Stomach (tissue), 9 donors: Measurements from ENCODE around the gene NMRK2. TPM values are rescaled to one million over a fixed set of nuclear protein-coding genes. Genes with fewer than 3 reads are reported as not detected.

ENCODE experiments used
- DNase-seq, 2 donors: peaks; one replicate each; pipeline versions ENCODE4 v3.0.0 to v3.0.0-alpha.2; 2013 to 2019
- H3K27ac ChIP-seq, 5 donors: fragments of 200-600 bp in 4 of 5; sonication (generic) in 4 of 5; one replicate each; pipeline ENCODE4 v1.5.1; 2013 to 2019; ENCODE audit warnings: mild to moderate bottlenecking in 1 of 5, moderate library complexity in 1 of 5
- H3K27me3 ChIP-seq, 3 donors: fragments of 200-600 bp; sonication (generic); one replicate each; pipeline ENCODE4 v1.5.1; 2017 to 2019; ENCODE audit warnings: mixed run types in 1 of 3
- H3K36me3 ChIP-seq, 4 donors: fragments of 200-600 bp; sonication (generic); 1 replicate in 3 of 4; 2 replicates in 1 of 4; pipeline ENCODE4 v1.5.1; 2016 to 2019
- H3K4me1 ChIP-seq, 4 donors: fragments of 200-600 bp; sonication (generic); one replicate each; pipeline ENCODE4 v1.5.1; 2016 to 2019
- H3K4me3 ChIP-seq, 4 donors: fragments of 200-600 bp; sonication (generic) in 3 of 4; one replicate each; pipeline ENCODE4 v1.5.1; 2016 to 2019; ENCODE audit warnings: mild to moderate bottlenecking in 1 of 4
- H3K9me3 ChIP-seq, 4 donors: fragments of 200-600 bp; sonication (generic); one replicate each; pipeline ENCODE4 v1.5.1; 2016 to 2019
- CTCF ChIP-seq, 7 experiments: fragments of 450-650 bp in 4 of 7; fragments of 200-600 bp in 3 of 7; sonication (generic) in 3 of 7; IDR thresholded peaks; one replicate each; pipeline ENCODE4 v1.5.1; 2016 to 2019; ENCODE audit warnings: antibody characterized with exemption in 7 of 7, control low read depth in 2 of 7, mild to moderate bottlenecking in 1 of 7
- EP300 ChIP-seq: sonication (generic); formaldehyde crosslinking; IDR thresholded peaks from one replicate; pipeline ENCODE4 v1.6.1; 2017; ENCODE audit warnings: antibody characterized with exemption
- POLR2A ChIP-seq, 4 donors: fragments of 450-650 bp; IDR thresholded peaks; one replicate each; pipeline ENCODE4 v1.6.1; 2016; ENCODE audit warnings: antibody characterized with exemption in 4 of 4, control low read depth in 2 of 4, mild to moderate bottlenecking in 1 of 4, moderate library complexity in 1 of 4
- POLR2AphosphoS5 ChIP-seq, 3 donors: sonication (generic); formaldehyde crosslinking; IDR thresholded peaks; one replicate each; pipeline ENCODE4 v1.6.1; 2016; ENCODE audit warnings: antibody characterized with exemption in 3 of 3
- WGBS, 5 donors: extraction: QIAGEN DNeasy Blood & Tissue Kit in 3 of 5; methylation state at CpG; one replicate each; pipeline versions ENCODE4 v1.1.5 to v1.1.7; 2013 to 2018; 5-methylcytosine and 5-hydroxymethylcytosine counted together
- intact Hi-C: fragments of 100-400 bp; cut with DNase I; formaldehyde crosslinking; loops from one replicate; pipeline ENCODE4 v1.15.1; 2023; ENCODE audit warnings: low total_unique reads
- polyA plus RNA-seq, 3 donors: library from polyadenylated mRNA; stranded (reverse); fragments of 200-250 nt; gene quantifications; one replicate each; pipeline ENCODE4 v1.2.3, GENCODE V29; 2013
- total RNA-seq, 5 donors: library from RNA; depleted of rRNA; stranded (reverse); fragments of >200 nt; gene quantifications; one replicate each; pipeline versions ENCODE4 v1.1.0 to v1.2.3, GENCODE V29; 2014 to 2016
- donor health status: healthy with polysubstance abuse.
- donor health status: Bipolar disorder and iron deficiency.
- donor health status: healthy.

The NMRK2 gene
- total and polyA plus RNA-seq, 8 donors = 0.55 to 4.3 (median 1.5) TPM; not detected in 4

GRCh38 chr19:3976495-3977241 is 43.8 kb downstream of the NMRK2 start:
- Histone ChIP-seq H3K4me1 (peaks cover 0 to 61% (median 5%) of the 10 kb centered on the region in 4 donors), H3K27me3 (no peaks in the 10 kb centered on the region), H3K36me3 (peaks cover 65 to 75% (median 70%) of the 10 kb centered on the region in 4 donors), H3K27ac (peak overlapping the region in 1 of 5 donors; percentile 33), H3K9me3 (no peaks in the 10 kb centered on the region), H3K4me3 (no peak overlapping the region)
- WGBS, 5 donors = 85 to 89% (median 87%) methylated on average over 21 to 29 of the region's 29 CpGs
- intact Hi-C loops = no loop called here
- peak in 1 of 2 donors; percentile 12 for DNase-seq
- TF ChIP-seq POLR2AphosphoS5 (IDR thresholded peaks at IDR 0.05) (peak in 1 of 3 donors; percentile 32), POLR2A (IDR thresholded peaks at IDR 0.05) (no peak)

- H3K36me3 ChIP-seq = peaks cover 74 to 82% (median 78%) of the 10 kb centered on the region in 4 donors
- 85 to 88% (median 86%) methylated on average over 42 to 59 of the region's 59 CpGs for WGBS, 5 donors
- H3K9me3 ChIP-seq = no peaks in the 10 kb centered on the region
- peak overlapping the region in 1 of 5 donors; percentile 33 for H3K27ac ChIP-seq
- peak in 1 of 2 donors; percentile 23 for DNase-seq
- intact Hi-C loops = no loop called here
- peaks cover 0 to 66% (median 9%) of the 10 kb centered on the region in 4 donors for H3K4me1 ChIP-seq
- TF ChIP-seq EP300 (no peak), POLR2AphosphoS5 (IDR thresholded peaks at IDR 0.05) (peak in 1 of 3 donors; percentile 3)
- H3K4me3 ChIP-seq = no peak overlapping the region
- no peaks in the 10 kb centered on the region for H3K27me3 ChIP-seq
Measured at GRCh38 chr19:3977242-3978143, 44.6 kb downstream of the NMRK2 start.

GRCh38 chr19:3978145-3978544 is 45.3 kb downstream of the NMRK2 start:
- intact Hi-C loops = no loop called here
- peaks cover 4 to 73% (median 15%) of the 10 kb centered on the region in 4 donors for H3K4me1 ChIP-seq
- WGBS, 5 donors = 91 to 94% (median 92%) methylated on average over 16 to 19 of the region's 19 CpGs
- H3K9me3 ChIP-seq = no peaks in the 10 kb centered on the region
- TF ChIP-seq POLR2A (IDR thresholded peaks at IDR 0.05) (no peak), EP300 (no peak), CTCF (IDR thresholded peaks at IDR 0.05) (no peak), POLR2AphosphoS5 (IDR thresholded peaks at IDR 0.05) (no peak)
- H3K27ac ChIP-seq = no peak overlapping the region
- peaks cover 80 to 84% (median 83%) of the 10 kb centered on the region in 4 donors for H3K36me3 ChIP-seq
- H3K4me3 ChIP-seq = no peak overlapping the region
- no peaks in the 10 kb centered on the region for H3K27me3 ChIP-seq
- no peak for DNase-seq

GRCh38 chr19:3979289-3979673 is 46.4 kb downstream of the NMRK2 start:
- Histone ChIP-seq H3K4me1 (peaks cover 15 to 84% (median 27%) of the 10 kb centered on the region in 4 donors), H3K27me3 (no peaks in the 10 kb centered on the region), H3K9me3 (no peaks in the 10 kb centered on the region), H3K36me3 (peaks cover 92 to 95% (median 94%) of the 10 kb centered on the region in 4 donors), H3K27ac (peak overlapping the region in 1 of 5 donors; percentile 19), H3K4me3 (no peak overlapping the region)
- WGBS, 5 donors = 90 to 92% (median 92%) methylated on average over 16 to 18 of the region's 18 CpGs
- no peak for DNase-seq
- intact Hi-C loops = no loop called here
- TF ChIP-seq POLR2AphosphoS5 (IDR thresholded peaks at IDR 0.05) (no peak), CTCF (IDR thresholded peaks at IDR 0.05) (no peak)

GRCh38 chr19:3979674-3980352 is 46.9 kb downstream of the NMRK2 start:
- Histone ChIP-seq H3K36me3 (peaks cover 92 to 97% (median 95%) of the 10 kb centered on the region in 4 donors), H3K9me3 (no peaks in the 10 kb centered on the region), H3K4me3 (no peak overlapping the region), H3K27ac (no peak overlapping the region), H3K27me3 (no peaks in the 10 kb centered on the region), H3K4me1 (peaks cover 18 to 85% (median 29%) of the 10 kb centered on the region in 4 donors)
- peak in 1 of 2 donors; percentile 12 for DNase-seq
- intact Hi-C loops = loop anchor here (10.0 kb wide), 1 partner anchor 205 kb away; the partner anchor contains the start of genes ANKRD24 and SIRT6
- WGBS, 5 donors = 86 to 100% (median 86%) methylated on average over 2 to 25 of the region's 25 CpGs
- no peak for TF ChIP-seq CTCF (IDR thresholded peaks at IDR 0.05)
